IPS-18a (cell line): ENCODE measurements around the gene HIRIP3.
"Not testable (repeated sequence)": the region's sequence is repeated elsewhere in the genome, so short reads cannot be mapped to it uniquely, and the experiment has no call there.

Source experiments
- H3K27ac ChIP-seq: one replicate; pipeline ENCODE4 v1.5.1; 2013; ENCODE audit warnings: low read length
- H3K27me3 ChIP-seq: one replicate; pipeline ENCODE4 v1.6.1; 2013; ENCODE audit warnings: mild to moderate bottlenecking, low read length; ENCODE audit not compliant: control insufficient read depth, insufficient read depth
- H3K36me3 ChIP-seq: one replicate; pipeline ENCODE4 v1.6.1; 2013; ENCODE audit warnings: low read depth, low read length; ENCODE audit not compliant: control insufficient read depth
- H3K4me1 ChIP-seq: one replicate; pipeline ENCODE4 v1.6.1; 2013; ENCODE audit warnings: low read depth, low read length; ENCODE audit not compliant: control insufficient read depth
- H3K4me3 ChIP-seq: one replicate; pipeline ENCODE4 v1.5.1; 2013; ENCODE audit warnings: low read length
- H3K9ac ChIP-seq: one replicate; pipeline ENCODE4 v1.6.1; 2013; ENCODE audit warnings: mild to moderate bottlenecking, low read length, moderate library complexity
- H3K9me3 ChIP-seq: one replicate; pipeline ENCODE4 v1.6.1; 2013; ENCODE audit warnings: low read depth, low read length; ENCODE audit not compliant: control insufficient read depth

HIRIP3 gene, protein sequence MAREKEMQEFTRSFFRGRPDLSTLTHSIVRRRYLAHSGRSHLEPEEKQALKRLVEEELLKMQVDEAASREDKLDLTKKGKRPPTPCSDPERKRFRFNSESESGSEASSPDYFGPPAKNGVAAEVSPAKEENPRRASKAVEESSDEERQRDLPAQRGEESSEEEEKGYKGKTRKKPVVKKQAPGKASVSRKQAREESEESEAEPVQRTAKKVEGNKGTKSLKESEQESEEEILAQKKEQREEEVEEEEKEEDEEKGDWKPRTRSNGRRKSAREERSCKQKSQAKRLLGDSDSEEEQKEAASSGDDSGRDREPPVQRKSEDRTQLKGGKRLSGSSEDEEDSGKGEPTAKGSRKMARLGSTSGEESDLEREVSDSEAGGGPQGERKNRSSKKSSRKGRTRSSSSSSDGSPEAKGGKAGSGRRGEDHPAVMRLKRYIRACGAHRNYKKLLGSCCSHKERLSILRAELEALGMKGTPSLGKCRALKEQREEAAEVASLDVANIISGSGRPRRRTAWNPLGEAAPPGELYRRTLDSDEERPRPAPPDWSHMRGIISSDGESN

DNA sequence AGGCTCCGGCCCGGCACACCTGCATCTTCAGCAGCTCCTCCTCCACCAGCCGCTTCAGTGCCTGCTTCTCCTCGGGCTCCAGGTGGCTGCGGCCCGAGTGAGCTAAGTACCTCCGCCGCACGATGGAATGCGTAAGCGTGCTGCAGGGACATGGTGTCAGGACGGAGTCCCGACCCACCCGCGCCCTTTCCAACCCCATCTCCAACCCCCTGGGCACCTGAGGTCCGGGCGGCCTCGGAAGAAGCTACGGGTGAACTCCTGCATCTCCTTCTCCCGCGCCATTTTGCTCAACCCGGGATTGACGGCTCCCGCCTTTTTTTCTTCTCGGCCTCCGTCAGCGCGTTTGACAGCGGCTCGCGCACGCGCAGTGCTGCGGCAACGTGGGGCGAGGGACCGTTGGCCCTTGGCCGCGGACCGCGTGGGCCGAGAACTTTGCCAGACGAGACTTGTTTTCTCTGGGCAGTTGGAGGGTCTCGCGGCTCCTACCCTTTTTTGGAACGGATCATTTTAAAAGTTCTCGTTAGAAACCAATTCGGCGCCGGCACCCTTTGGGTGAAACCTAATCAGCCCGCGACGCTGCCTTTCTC, at the start of gene HIRIP3:
Gene HIRIP3, minus strand, starts transcription at position 294 of the 587 bp plus-strand sequence. Its CDS starts 12 bp downstream, at position 282.
- peaks cover 14% of the 10 kb centered on the region for H3K36me3 ChIP-seq
- H3K9me3 ChIP-seq, result no peaks in the 10 kb centered on the region
- H3K27me3 ChIP-seq, result no peaks in the 10 kb centered on the region
- H3K9ac ChIP-seq, result peak within 1 kb of the TSS; percentile 86
- H3K4me1 ChIP-seq, result peaks cover 3% of the 10 kb centered on the region
- H3K4me3 ChIP-seq, result peak within 1 kb of the TSS; percentile 80
- peak within 1 kb of the TSS; percentile 85 for H3K27ac ChIP-seq

DNA sequence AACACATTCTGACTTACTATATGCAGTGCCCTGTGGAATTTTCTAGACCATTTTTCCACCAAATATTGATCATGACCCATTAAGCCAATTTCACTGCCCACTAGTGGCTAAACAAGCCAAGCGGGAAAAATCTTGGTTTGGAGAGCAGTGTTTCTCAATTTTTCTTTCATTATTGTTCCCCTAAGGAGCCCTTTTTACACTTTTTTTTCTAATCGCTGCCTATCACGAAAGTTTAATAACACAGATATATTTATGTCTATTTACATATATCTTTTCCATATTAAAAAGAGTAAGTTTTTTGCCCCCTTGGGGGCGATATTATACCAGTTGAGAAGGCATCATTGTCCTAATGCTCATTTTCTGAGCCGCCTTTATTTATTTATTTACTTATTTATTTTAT, 46.4 kb upstream of the HIRIP3 start:
- no peak overlapping the region for H3K27ac ChIP-seq
- H3K9me3 ChIP-seq, result no peaks in the 10 kb centered on the region
- H3K9ac ChIP-seq, result no peak overlapping the region
- no peaks in the 10 kb centered on the region for H3K27me3 ChIP-seq
- H3K36me3 ChIP-seq, result no peaks in the 10 kb centered on the region
- no peaks in the 10 kb centered on the region for H3K4me1 ChIP-seq
- H3K4me3 ChIP-seq, result no peak overlapping the region

DNA sequence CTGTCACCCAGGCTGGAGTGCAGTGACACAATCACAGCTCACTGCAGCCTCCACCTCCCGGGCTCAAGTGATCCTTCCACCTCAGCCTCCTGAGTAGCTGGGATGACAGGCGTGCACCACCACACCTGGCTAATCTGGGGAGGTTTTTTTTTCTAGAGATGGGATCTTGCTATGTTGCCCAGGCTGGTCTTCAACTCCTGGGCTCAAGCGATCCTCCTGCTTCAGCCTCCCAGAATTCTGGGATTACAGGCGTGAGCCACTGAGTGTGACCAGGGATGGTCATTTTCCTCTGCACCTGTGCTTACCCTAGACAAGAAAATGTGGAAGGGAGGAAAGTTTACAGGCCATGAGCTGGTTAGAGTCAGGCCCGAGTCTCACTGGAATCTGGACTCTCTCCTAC, 45.3 kb upstream of the HIRIP3 start:
- not testable (repeated sequence) for H3K27me3 ChIP-seq, H3K27ac ChIP-seq, H3K36me3 ChIP-seq, H3K9ac ChIP-seq, H3K4me3 ChIP-seq, H3K9me3 ChIP-seq, H3K4me1 ChIP-seq

DNA sequence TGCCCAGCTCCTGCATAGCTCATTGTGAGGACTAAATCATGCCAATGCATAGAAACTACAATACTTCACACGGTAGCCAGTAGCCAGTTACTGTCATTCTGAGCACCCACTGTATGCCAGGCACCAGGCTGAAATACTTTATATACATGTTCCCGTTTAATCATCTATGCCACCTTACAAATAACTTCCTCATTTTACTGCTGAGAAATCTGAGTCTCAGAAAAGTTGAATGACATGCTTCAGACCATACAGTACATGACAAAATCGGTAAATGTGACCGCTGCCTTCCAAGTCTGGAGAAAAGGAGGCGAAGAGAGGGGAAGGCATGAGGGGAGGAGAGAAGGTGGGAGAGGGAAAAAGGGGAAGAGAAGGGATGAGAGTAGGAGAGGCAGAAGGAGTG, 44.8 kb upstream of the HIRIP3 start:
- H3K9ac ChIP-seq, result no peak overlapping the region
- H3K36me3 ChIP-seq, result no peaks in the 10 kb centered on the region
- no peak overlapping the region for H3K4me3 ChIP-seq
- peaks cover 12% of the 10 kb centered on the region for H3K27me3 ChIP-seq
- no peaks in the 10 kb centered on the region for H3K9me3 ChIP-seq
- H3K4me1 ChIP-seq, result no peaks in the 10 kb centered on the region
- no peak overlapping the region for H3K27ac ChIP-seq

DNA sequence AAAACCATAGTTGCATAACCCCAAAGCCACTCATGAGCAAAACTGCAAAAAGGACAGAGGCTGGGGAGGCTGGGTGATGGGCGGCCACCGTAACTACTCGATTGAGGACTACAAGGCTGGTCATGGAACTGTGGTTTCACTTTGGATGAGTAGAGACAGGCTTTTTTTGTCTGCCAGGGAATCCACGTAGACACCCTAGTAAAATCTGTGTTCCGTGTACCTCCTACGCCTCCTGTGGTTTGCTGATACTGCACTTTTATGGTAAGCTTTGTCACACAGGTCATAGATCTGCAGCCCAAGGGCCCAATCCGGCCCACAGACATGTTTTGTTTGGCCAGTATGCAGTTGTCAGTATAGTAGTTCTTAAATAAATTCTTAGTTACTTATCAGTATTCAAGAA, 37.9 kb upstream of the HIRIP3 start:
- Histone ChIP-seq H3K9ac (no peak overlapping the region), H3K4me1 (peaks cover 9% of the 10 kb centered on the region), H3K9me3 (no peaks in the 10 kb centered on the region), H3K27me3 (peaks cover 30% of the 10 kb centered on the region), H3K4me3 (no peak overlapping the region), H3K27ac (no peak overlapping the region), H3K36me3 (no peaks in the 10 kb centered on the region)

DNA sequence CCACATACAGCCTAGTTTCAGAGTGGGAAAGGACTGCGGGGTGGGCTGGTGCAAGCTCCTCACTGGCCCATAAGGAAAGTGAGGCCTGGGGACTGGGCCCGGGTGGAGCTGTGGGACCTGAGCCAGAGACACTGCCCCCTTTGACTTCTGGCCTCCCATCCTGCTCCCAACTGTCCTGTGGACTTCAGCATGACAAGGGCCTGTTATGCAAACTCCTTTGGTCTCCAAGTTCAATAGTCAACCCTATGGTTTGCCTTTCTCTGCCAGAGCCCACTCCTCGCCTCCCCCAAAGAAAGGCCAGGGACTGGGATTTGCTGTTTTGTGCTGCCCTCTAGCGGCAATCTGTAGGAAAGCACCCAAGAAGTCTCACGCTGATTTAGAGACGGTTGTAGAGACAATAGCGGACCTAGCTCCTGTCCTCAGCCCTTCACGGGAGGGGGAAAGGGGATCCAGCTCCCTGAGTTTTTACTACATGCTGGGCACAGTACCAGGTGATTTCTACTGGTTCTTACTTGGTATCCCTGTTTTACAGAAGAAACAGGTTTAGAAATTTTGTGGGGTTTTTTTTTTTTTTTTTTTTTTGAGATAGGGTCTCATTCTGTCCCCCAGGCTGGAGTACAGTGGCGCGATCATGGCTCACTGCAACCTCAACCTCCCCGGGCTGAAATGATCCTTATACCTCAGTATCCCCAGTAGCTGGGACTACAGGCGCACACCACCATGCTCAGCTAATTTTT, 36.8 kb upstream of the HIRIP3 start:
- Histone ChIP-seq H3K9ac (no peak overlapping the region), H3K36me3 (no peaks in the 10 kb centered on the region), H3K9me3 (no peaks in the 10 kb centered on the region), H3K27ac (no peak overlapping the region), H3K4me1 (peaks cover 9% of the 10 kb centered on the region), H3K4me3 (peak overlapping the region; percentile 58), H3K27me3 (peaks cover 30% of the 10 kb centered on the region)

DNA sequence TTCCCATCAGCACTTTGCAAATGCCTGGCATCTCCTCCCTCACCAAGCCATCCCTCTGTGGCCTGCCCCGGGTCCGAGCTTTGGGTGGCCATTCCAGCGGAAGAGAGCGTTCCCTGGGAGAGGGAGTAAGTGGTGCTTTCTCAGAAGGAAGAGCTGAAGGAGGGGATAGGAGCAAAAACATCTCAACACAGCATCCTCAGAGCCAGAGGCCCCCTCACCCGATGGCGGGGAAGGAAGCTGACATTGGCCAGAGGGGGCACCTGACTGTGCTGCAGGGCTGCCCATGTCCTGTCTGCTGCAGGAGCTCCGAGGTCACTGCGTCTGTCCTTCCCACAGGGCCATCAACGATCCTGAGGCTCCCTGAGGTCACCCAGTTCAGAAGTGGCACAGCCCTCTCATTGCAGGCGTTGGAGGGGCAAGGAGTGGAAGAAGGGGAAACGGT, 36.1 kb upstream of the HIRIP3 start:
- Histone ChIP-seq H3K4me1 (peaks cover 9% of the 10 kb centered on the region), H3K9me3 (no peaks in the 10 kb centered on the region), H3K9ac (no peak overlapping the region), H3K27me3 (peaks cover 30% of the 10 kb centered on the region), H3K4me3 (peak overlapping the region; percentile 58), H3K36me3 (no peaks in the 10 kb centered on the region), H3K27ac (no peak overlapping the region)

DNA sequence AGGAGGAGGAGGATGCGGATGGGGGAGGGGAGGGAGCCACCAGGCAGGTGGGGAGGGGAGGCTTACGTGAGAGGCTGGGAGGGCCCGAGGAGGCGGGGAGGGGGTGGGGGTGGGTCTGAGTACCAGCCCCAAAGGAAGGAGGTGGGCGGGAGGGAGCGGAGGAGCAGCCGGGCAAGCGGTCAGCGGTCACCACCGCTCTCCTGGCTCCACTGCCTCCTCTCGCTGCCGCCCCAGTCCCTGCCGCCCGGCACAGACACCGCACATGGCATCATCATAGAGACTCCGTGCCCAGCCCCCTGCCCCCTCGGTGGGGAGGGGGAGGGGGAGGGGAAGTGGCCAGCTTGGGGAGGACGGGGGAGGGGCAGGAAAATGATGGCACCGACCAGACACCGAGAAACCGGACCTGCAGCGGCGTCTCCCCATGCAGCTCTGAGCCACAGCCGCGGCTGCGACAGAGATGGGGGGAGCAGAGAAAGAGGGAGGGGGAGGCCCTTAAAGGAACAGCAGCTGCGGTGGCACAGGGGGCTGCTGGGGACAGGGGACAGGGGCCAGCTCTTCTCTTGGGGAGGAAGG, 35.5 kb upstream of the HIRIP3 start, which contains the start of gene TLCD3B:
Gene TLCD3B, minus strand, starts transcription at position 431 of the 573 bp plus-strand sequence. CDS start 744 bp downstream, outside the sequence.
- no peak within 1 kb of the TSS for H3K27ac ChIP-seq
- H3K27me3 ChIP-seq, result peaks cover 25% of the 10 kb centered on the region
- H3K4me3 ChIP-seq, result peak within 1 kb of the TSS; percentile 58
- H3K36me3 ChIP-seq, result no peaks in the 10 kb centered on the region
- H3K9me3 ChIP-seq, result no peaks in the 10 kb centered on the region
- peaks cover 9% of the 10 kb centered on the region for H3K4me1 ChIP-seq
- peak within 1 kb of the TSS; percentile 29 for H3K9ac ChIP-seq

DNA sequence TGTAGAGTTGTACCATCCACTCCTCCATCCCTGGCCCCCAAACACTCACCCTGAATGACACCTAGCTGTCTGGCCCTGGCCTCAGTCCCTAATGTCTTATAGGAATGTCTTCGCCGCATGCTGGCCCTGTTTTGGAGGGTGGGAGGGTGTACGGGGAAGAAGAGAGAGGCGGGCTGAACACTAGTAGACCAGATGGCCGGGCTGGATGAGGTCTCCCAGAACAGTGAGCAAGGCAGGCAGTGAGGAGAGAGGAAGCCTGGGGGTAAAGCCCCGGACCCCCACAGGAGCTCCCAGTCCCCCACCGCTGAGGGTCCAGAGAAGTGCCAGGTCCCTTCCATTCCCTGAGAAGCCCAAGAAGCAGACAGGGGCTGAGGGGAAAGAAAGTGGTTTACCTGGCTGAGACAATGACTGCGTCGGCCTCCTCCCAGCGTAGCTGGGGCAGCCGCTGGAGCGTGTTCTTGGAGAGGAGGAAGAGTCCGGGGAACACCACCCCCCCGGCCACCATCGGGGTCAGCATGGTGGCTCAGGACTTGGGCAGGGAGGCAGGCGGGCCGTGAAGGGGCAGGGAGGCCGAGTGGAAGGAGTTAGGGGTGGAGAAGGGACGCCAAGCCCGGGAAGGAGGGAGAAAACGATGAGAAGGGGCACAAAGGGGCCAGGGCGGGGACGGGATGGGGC, 34.7 kb upstream of the HIRIP3 start:
- peaks cover 18% of the 10 kb centered on the region for H3K27me3 ChIP-seq
- no peaks in the 10 kb centered on the region for H3K9me3 ChIP-seq
- H3K36me3 ChIP-seq, result no peaks in the 10 kb centered on the region
- H3K9ac ChIP-seq, result peak overlapping the region; percentile 29
- peaks cover 9% of the 10 kb centered on the region for H3K4me1 ChIP-seq
- peak overlapping the region; percentile 58 for H3K4me3 ChIP-seq
- no peak overlapping the region for H3K27ac ChIP-seq

DNA sequence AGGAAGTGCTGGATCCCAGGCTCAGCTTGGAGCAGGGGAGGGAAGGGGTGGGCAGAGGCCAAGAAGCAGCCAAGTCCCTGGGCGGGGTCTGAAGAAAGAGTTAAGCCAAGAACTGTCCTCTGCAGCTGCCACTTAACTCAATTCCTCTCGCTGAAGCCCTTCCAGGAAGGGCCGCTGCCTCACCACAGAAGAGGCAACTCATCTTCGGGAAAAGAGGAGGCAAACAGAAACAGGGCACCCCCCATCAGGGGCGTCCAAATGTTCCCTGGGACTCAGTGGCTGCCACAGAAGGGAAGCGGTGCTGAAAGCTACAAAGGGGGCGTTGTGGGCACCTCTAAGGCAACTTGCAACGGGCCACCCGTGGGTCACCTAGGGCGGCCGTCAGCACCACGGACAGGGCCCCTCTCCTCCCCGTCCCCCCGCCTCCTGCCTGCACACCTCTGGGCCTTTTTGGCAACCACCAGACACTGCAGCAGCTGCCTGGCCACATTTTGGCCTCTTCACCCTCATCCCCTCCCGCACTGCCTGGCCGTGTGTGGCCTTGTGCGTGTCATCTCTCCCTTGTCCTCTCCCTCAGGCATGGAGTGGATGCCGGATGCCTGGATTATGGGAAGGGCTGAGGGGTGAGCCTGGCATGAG, 33.1 kb upstream of the HIRIP3 start:
- peaks cover 9% of the 10 kb centered on the region for H3K4me1 ChIP-seq
- no peak overlapping the region for H3K27ac ChIP-seq
- H3K4me3 ChIP-seq, result no peak overlapping the region
- H3K27me3 ChIP-seq, result peaks cover 17% of the 10 kb centered on the region
- no peaks in the 10 kb centered on the region for H3K36me3 ChIP-seq
- H3K9me3 ChIP-seq, result no peaks in the 10 kb centered on the region
- H3K9ac ChIP-seq, result no peak overlapping the region
